GM19240 (cell line): ENCODE results near the gene KIT.

ENCODE experiments used
- DNase-seq: peaks from one replicate; pipeline ENCODE4 v3.0.0; 2011; ENCODE audit warnings: low spot score; ENCODE audit not compliant: insufficient read length

The KIT gene

DNA sequence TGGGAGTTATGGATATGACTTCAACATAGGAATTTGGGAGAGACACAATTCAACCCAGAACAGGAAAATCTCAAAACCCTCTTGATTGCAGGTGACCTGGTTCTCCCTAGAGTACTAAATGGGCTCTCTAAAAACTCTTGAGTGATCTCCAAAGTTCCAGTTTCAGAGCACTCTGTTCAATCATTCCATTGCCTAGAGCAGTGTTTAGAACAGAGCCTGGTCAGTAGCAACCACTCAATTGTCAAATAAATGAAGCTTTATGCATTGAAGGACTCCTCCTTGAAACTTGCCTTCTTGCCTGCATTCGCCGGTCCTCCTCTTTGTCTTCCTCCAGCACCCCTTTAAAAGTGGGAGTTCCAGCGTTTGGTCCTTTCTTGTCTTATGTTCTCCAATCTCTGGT, 85.8 kb downstream of the KIT start:
- DNase-seq = no peak

DNA sequence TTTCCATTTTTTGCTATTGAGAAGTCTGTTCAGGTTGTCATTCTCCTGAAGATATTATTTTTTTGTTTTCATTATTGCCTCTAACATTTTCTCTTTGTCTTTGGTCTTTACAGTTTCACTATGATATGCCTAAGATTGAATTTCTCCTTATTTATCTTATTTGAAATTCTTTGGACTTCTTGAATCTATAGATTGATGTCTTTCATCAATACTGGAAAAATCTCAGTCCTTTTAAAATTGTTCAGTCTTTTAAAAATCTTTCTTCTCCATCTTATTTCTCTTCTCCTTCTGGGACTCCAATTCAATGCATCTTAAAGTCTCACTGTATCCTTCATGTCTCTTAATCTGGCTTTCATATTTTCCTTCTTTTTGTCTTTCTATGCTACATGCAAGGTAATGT, 86.7 kb downstream of the KIT start:
- DNase-seq = no peak

DNA sequence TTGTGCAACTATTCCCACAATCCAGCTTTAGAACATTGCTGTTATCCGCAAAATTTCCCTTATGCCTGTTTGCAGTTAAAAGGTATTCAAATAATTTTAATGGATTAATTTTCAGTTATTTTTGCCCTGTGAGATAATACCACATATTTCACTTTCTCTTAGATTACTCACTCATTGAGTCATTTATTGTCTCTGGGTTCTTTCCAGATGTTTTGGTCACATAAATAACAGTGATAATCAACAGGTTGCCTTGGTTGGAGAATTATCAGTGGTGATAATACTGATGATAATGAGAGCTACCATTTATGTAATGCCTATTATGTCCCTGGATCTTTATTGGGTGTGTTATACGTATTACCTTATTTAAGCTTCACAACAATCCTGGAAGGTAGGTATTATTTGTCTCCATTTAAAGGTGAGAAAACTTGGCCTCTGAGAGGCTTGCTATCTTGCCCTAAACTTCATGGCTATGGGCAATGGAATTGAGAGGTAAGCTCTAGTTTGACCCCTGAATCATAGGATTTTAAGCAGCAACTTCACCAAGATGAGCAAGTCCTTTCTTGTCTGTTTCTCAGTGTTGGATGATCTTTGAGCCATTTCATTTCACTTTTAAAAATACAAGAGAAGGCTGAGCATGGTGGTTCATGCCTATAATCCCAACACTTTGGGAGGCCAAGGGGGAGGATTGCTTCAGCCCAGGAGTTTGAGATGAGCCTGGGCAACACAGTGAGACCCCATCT, 87.4 kb downstream of the KIT start:
- DNase-seq = no peak

DNA sequence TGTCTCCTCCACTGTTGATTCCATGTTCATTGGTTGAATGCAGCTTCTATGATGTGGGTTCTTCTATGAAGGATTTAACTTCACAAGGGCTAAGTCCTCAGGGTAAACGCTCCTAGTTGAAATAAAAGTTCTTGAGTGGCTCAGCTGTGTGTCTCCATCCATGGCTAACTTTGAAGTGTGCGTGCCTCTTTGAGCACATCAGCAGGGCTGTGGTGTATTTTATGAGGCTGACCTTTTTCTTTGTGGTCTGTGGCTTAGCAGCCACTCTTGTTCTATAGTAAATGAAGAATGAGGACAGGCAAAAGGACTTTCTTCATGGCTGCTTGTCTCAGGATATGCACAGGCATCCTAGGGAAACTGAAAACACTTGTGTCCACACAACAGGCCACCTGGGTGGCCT, 88.5 kb downstream of the KIT start:
- DNase-seq = no peak

DNA sequence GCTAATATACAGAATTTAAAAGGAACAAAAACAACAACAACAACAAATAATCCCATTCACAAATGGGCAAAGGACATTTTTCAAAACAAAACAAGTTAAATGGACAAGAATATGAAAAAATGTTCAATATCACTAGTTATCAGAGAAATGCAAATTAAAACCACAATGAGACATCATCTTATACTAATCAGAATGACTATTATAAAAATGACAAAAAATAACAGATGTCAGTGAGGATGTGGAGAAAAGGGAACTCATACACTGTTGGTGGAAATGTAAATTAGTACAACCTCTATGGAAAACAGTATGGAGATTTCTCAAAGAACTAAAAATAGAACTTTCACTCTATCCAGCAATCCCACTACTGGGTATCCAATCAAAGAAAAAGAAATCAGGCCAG, 92.6 kb downstream of the KIT start:
- no peak for DNase-seq

DNA sequence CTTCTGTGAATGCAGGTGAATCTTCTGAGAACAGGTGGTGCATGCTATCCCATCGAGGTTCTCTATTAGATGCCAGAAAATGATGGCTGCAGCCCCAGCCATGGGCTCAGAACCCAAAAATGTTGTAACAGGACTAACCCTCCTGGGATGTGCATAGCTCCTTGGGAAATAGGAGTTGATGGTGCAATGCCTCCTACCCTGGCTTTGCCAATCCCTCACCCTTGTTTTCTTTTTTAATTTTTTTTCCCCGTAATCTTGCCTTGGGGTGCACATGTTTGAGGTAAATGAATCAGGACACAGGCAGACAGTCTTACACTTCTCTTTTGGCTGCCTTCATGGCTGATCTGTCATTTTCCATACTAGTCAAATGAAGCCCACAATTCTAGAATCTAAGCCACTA, 96.6 kb downstream of the KIT start:
- no peak for DNase-seq

DNA sequence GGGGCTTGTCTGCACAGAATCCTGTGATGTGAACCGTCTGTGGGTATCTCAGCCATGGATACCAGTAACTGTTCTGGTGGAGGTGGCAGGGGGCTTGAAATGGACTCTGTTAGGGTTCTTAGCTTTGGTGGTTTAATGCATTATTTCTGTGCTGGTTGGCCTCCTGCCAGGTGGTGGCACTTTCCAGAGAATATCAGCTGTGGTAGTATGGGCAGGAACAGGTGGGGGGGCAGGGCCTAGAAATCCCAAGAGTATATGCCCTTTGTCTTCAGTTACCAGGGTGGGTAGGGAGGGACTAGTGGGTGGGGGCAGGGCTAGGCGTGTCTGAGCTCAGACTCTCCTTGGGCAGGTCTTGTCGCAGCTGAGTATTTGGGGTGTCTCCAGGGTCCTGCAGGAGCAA, 106.7 kb downstream of the KIT start:
- no peak for DNase-seq

DNA sequence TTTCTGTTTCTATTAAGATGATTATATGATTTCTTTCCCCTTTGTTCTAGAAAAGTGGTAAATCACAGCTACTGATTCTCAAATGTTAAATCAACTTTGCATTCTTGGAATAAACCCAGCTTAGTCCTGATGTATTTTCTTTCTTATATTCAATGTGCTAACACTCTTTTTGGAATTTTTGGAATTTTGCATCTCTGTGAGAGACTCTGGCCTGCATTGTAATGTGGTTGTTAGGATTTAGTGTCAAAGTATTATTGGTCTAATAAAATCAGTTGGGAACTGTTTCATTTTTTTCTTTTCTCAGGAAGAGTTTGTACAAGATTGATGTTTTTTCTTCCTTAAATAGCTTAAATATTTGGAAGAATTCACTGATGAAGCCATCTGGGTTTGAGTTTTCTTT, 109.6 kb downstream of the KIT start:
- DNase-seq = no peak

DNA sequence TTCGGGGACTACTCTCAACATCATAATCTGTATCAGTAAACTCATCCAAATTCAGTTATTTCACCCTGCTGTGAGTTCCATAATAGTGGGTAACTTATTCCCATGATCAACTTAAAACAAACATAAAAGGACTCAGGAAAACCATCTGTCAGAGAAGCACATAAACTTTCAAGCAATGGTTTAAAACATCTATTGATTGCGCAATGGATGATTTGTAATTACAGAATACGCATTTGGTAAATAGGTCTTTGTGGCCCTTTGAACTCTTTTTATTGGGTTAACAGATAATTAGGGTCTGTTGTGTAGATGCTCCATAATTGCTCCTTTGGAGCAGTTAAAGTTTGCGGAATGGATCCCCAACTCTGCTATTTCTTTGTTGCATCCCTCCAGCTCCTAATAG, 115.3 kb downstream of the KIT start:
- no peak for DNase-seq

DNA sequence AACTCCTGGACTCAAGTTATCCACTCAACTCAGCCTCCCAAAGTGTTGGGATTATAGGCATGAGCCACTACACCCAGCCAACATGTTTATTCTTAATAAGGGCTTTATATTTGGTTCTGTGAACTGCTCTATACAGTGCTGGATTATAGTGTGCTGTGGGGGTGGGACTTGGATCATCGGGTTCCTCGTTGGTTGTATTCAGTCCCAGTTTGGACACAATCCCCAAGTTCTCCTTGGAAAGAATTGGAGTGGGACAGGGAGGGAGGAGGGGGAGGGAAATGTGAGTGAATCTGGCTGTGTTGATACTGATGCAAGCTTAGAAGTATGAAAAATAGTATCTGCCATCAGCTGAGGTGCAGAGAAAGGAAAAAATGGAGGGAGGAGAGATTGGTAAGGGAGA, 121.3 kb downstream of the KIT start:
- no peak for DNase-seq

DNA sequence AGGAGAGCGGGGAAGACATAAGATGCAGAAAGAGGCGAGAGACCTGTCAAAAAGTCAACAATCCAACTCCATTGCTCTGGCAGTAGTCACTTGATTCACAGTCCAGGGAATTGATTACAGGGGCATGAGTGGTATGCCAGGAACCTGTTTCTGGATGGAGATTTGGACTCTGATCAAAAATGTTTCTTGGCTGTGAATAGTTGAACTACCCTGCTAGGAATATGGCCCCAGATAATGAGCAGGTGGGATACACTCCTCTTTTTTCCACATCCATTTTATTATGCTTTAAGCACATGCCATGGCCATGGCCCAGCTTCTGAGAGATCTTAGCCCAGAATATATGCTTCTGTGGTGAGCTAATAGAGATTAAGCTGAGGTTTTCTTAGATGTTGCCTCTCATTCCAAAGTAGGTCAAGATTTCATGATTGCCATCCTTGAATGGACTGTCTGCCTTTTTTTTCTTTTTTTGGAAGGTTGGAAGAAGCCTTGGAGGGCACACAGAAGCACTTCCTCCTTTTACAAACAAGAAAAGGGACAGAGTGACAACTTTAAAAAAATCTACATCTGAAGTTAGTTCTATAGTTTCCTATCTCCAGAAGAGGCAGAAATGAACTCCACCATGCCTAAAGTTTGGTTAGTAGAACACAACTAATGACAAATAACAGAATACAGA, 121.9 kb downstream of the KIT start:
- no peak for DNase-seq

DNA sequence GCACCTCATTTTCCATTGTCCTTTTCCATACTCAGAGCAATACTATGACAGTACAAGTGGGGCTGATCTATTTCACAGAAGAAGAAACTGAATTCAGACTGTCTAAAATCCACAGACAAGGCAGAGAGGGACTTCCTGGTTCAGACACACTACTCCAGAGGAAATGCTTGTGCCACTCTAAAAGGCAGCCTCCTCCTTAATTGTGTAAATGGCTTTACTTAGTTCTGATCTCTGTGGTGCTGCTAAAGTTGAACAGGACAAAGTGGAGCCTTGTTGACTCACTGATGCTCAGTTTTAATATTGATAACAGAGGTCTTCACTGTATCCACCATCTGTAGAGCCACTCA, 122.4 kb downstream of the KIT start:
- DNase-seq = no peak

DNA sequence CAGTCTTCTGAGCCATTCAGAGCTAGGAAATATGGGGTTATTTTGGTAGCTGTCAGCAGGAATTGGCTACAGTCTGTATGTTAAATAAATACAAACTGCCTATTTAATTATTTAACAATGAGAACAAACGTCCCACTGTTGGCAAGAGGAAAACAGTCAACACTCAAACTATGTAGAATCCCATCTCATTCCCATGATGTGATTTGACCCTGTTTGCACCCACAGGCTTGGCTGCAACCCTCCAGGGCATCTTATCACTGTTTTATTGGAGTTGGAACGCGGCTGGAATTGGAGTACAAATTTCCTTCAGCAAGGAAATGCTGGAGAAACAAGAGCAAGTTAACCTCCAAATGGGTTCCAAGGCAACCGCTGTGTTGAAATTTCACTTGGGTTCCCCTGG, 124.0 kb downstream of the KIT start:
- DNase-seq = no peak

DNA sequence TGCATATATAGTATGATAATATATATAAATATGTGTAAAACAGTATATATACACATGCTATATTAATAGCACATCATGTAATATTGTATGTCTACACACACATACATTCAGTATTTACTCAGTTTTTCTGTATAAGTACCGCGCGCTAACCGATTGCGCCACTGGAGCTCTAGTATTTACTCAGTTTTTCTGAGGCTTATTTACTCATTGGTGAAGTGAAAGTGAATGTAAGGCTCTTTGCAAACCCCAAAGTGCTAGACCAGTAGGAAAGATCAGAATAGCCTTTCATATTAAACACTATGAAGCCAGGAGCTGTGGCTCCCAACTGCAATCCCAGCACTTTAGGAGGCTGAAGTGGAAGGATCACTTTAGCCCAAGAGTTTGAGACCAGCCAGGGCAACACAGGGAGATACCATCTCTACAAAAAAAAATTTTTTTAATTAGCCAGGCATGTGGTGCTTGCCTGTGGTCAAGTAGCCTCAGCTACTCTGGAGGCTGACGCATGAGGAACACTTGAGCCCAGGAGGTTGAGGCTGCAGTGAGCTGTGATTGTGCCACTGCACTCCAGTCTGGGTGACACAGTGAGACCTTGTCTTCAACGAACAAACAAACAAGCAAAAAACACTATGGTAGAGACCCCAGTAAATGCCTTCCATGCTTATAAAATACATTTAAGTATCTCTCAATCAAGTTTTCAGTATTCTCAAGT, 125.8 kb downstream of the KIT start:
- DNase-seq = no peak

DNA sequence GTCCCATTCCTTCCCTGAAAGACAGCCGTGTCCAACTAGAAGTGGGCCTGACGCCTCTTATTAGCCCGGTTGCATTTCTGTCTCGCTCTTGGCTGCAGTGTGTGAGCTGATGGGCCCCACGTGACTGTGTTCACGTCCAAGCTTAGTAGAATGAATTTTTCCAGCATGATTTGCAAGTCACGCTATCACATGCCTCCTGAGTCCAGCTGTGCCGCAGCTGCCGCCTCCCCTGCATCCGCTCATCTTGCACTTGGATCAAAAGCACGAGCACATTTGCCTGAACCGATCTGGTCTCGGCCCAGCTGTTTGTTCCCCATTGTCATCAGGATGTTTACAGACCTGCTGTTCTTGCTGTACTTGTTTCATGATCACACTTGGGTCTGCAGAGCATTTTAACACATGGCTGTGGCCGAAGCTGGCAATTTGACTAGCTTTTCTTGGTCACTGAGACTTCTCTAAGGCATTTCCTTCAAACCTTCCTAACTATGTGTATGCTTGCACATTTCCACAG, 126.5 kb downstream of the KIT start:
- DNase-seq = no peak
